Neural crest cell (in vitro differentiated cells): Measurements from ENCODE around the gene MRPS9. TPM values are rescaled to one million over a fixed set of nuclear protein-coding genes. Genes with fewer than 3 reads are reported as not detected.

Experiments
- DNase-seq: peaks from one replicate; pipeline ENCODE4 v3.0.0; 2021; ENCODE audit warnings: low read depth, mixed read lengths, low spot score
- H3K27ac Mint-ChIP-seq: one replicate; pipeline ENCODE4 v1.8.0; 2021; ENCODE audit warnings: mild to moderate bottlenecking, mixed read lengths; ENCODE audit not compliant: unreplicated experiment
- H3K27me3 Mint-ChIP-seq: 2 replicates; pipeline ENCODE4 v1.8.0; 2021; ENCODE audit warnings: low read depth, mild to moderate bottlenecking, mixed read lengths
- H3K36me3 Mint-ChIP-seq: 2 replicates; pipeline ENCODE4 v1.8.0; 2021; ENCODE audit warnings: low read depth, mild to moderate bottlenecking, mixed read lengths
- H3K4me1 Mint-ChIP-seq: 2 replicates; pipeline ENCODE4 v1.8.0; 2021; ENCODE audit warnings: mixed read lengths
- H3K4me3 Mint-ChIP-seq: one replicate; pipeline ENCODE4 v1.8.0; 2021; ENCODE audit warnings: mild to moderate bottlenecking, mixed read lengths
- H3K9me3 Mint-ChIP-seq: 2 replicates; pipeline ENCODE4 v1.8.0; 2021; ENCODE audit warnings: mixed read lengths
- CTCF ChIP-seq: fragments of 200-600 bp; sonication (generic); conservative IDR thresholded peaks from 2 replicates; pipeline ENCODE4 v1.5.0; 2021; ENCODE audit warnings: antibody characterized with exemption, mild to moderate bottlenecking
- long read RNA-seq: library from polyadenylated mRNA; unstranded; transcript quantifications from one replicate; pipeline ENCODE4 v2.0.0, GENCODE V29; 2020
- total RNA-seq: library from RNA; stranded (reverse); gene quantifications from 2 replicates; pipeline ENCODE4 v1.2.1, GENCODE V29; 2021

MRPS9 gene
- total RNA-seq = 42.5 and 45.2 TPM in 2 replicates
- long read RNA-seq, transcript MRPS9-201 (11 exons, 1,500 nt) = major isoform, 212 of 241 reads
- long read RNA-seq, partial matches to known transcripts = 3 of 241 reads
- long read RNA-seq, other reads (novel, unspliced or antisense) = 26 of 241 reads

- TF ChIP-seq CTCF = no peak
- H3K27me3 Mint-ChIP-seq = no peaks in the 10 kb centered on the region
- peaks cover 29% of the 10 kb centered on the region for H3K4me1 Mint-ChIP-seq
- H3K36me3 Mint-ChIP-seq = peaks cover 2% of the 10 kb centered on the region
- peak within 1 kb of the TSS; percentile 98 for H3K27ac Mint-ChIP-seq
- no peaks in the 10 kb centered on the region for H3K9me3 Mint-ChIP-seq
- DNase-seq = peak; percentile 97
- H3K4me3 Mint-ChIP-seq = peak within 1 kb of the TSS; percentile 99
Measured at GRCh38 chr2:105037572-105038382, at the start of gene MRPS9. Gene MRPS9, plus strand, starts transcription at chr2:105038069. Its CDS starts 24 bp downstream, at chr2:105038093.

- peaks cover 12% of the 10 kb centered on the region for H3K9me3 Mint-ChIP-seq
- no peak overlapping the region for H3K4me3 Mint-ChIP-seq
- no peak for TF ChIP-seq CTCF
- no peaks in the 10 kb centered on the region for H3K36me3 Mint-ChIP-seq
- DNase-seq = no peak
- H3K4me1 Mint-ChIP-seq = peaks cover 5% of the 10 kb centered on the region
- H3K27me3 Mint-ChIP-seq = no peaks in the 10 kb centered on the region
- H3K27ac Mint-ChIP-seq = no peak overlapping the region
Measured at GRCh38 chr2:105005181-105005951, 32.5 kb upstream of the MRPS9 start.

GRCh38 chr2:105007367-105007766 is 30.5 kb upstream of the MRPS9 start:
- peaks cover 21% of the 10 kb centered on the region for H3K9me3 Mint-ChIP-seq
- no peak for DNase-seq
- no peaks in the 10 kb centered on the region for H3K27me3 Mint-ChIP-seq

GRCh38 chr2:105032476-105032875 is 5.4 kb upstream of the MRPS9 start:
- Mint-ChIP-seq H3K36me3 (peaks cover 2% of the 10 kb centered on the region), H3K27ac (no peak overlapping the region), H3K4me1 (peaks cover 7% of the 10 kb centered on the region), H3K27me3 (no peaks in the 10 kb centered on the region), H3K9me3 (peaks cover 12% of the 10 kb centered on the region), H3K4me3 (no peak overlapping the region)
- TF ChIP-seq CTCF = no peak
- no peak for DNase-seq

More at GRCh38 chr2:105007367-105007766, 30.5 kb upstream of the MRPS9 start:
- Mint-ChIP-seq H3K27ac (no peak overlapping the region), H3K36me3 (peaks cover 1% of the 10 kb centered on the region), H3K4me3 (no peak overlapping the region), H3K4me1 (peaks cover 5% of the 10 kb centered on the region)
- no peak for TF ChIP-seq CTCF

GRCh38 chr2:105034170-105034569 is 3.7 kb upstream of the MRPS9 start:
- Mint-ChIP-seq H3K4me1 (peaks cover 20% of the 10 kb centered on the region), H3K27ac (no peak overlapping the region), H3K9me3 (peaks cover 4% of the 10 kb centered on the region), H3K36me3 (peaks cover 2% of the 10 kb centered on the region), H3K4me3 (no peak overlapping the region), H3K27me3 (no peaks in the 10 kb centered on the region)
- no peak for TF ChIP-seq CTCF
- DNase-seq = no peak
